CD4-positive, alpha-beta T cell treated with Interleukin-21 for 1 hour (primary cell): Measurements from ENCODE around the gene DNAJC15.

Experiments
- DNase-seq: peaks from one replicate; pipeline ENCODE4 v3.0.0-alpha.2; 2020

The DNAJC15 gene

GRCh38 chr13:43088093-43088511, 64.7 kb downstream of the DNAJC15 start:
- peak; percentile 24 for DNase-seq

DNA sequence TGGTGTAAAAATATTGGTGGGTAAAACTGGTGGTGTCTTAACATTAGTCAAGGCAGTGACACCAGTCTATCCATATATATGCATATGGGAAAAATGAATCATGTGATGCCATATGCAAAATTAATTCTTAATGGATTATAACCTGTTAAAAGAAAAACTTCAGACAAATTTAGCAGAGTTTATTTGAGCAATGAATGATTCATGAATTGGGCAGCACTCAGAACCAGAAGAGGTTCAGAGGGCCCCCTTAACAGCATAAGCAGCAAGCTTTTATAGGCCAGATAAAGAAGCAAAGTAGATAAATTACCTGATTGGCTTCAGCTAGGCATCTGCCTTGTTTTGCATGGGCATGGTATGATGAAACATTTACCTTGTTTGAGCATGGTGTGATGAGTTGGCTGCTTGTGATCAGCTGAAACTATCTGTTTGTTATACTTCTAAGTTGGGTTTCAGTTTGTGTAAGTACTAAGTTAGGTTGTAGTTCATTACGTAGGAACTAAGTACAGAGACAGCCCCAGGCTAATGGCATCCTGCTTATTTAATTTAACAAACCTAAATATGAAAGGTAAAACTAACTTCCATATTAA, 66.6 kb downstream of the DNAJC15 start:
- no peak for DNase-seq

- DNase-seq, result no peak
Observed at GRCh38 chr13:43094901-43095300, 71.5 kb downstream of the DNAJC15 start.

DNA sequence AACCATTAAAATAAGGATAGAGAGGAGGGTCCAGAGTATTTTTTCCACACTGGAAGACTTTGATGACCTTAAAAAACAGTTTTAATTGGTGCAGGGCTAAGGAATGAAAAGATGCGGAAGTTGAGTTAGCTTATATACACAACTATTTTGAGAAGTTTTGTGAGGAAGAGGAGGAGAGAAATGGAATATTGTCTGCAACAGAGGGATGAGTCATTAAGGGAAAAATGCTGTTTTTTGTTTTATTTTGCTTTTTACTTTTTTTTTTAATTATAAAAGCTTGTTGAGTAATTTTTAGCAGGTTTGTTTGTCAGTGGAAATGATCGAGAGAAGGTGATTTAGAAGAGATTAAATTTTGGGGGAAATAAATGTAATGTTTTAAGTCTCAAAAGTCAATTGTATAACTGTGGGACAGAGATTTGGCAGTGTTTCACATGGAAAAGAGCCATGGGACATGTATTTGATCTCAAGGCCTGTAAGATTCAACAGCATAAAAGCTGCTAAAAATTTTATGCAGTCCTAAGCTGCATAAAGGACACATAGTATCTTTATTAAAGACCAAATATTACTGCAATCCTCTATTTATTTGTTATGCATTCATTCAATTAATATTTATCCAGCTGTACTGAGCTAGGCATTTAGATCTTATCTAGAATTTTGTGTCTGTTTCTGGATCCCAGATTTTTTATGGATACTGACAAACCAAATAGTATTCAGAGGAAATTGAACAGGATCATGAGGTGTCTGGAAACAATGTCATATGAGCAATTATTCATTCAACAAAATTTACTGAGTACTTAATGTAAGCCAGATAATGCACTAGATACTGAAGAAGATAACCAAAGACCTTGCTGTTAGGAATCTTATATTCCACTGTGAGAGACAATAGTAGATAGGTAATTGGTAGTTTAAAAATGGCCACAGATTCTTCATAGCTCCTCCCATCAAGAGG, 72.7 kb downstream of the DNAJC15 start:
- no peak for DNase-seq

- DNase-seq, result no peak
Observed at GRCh38 chr13:43100667-43101066, 77.3 kb downstream of the DNAJC15 start.

DNA sequence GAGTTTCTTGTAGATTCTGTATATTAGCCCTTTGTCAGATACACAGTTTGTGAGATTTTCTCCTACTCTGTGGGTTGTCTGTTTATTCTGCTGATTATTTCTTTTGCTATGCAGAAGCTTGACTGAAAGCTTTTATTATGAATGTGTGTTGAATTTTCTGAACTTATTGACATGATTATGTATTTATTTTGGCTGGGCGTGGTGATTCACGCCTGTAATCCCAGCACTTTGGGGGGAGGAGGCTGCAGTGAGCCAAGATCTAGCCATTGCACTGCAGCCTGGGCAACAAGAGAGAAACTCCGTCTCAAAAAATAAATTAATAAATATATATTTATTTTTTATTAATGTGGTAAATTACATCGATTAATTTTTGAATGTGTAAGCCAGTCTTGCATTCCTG, 78.9 kb downstream of the DNAJC15 start:
- no peak for DNase-seq

DNA sequence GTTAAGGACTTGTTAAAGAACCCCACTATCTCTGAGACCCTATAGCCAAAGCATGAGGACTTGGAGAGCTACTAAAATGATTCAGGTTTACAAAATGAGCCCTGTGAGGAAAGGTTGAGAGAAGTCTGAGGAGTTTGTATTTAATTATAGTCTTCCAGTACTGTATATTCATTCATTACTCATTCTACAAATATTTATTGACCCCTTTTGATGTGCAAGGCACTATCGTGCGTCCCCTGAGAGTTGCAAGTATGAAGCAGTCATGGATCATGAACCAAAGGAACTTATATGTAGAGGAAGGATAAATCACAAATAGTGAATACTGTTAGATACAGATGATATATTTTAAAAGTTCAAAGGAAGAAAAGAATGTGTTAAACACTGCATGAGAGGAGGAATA, 84.4 kb downstream of the DNAJC15 start:
- DNase-seq, result no peak

DNA sequence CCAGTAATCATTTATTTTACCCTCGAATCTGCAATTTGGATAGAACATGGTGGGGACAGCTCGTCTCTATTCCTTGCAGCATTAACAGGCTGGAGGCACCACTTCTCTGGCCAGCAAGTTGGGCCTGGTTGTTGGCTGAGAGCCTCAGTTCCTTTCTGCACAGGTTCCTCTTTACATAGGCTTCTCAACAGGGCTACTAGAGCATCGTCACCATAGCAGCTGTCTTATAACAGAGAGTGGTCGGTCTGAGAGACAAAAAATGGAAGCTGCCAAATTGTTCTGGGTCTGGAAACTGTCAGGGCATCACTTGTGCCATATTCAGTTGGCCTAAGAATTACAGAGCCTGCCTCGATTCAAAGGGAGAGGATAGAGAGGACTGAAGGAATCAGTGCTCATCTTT, 86.7 kb downstream of the DNAJC15 start:
- no peak for DNase-seq

DNA sequence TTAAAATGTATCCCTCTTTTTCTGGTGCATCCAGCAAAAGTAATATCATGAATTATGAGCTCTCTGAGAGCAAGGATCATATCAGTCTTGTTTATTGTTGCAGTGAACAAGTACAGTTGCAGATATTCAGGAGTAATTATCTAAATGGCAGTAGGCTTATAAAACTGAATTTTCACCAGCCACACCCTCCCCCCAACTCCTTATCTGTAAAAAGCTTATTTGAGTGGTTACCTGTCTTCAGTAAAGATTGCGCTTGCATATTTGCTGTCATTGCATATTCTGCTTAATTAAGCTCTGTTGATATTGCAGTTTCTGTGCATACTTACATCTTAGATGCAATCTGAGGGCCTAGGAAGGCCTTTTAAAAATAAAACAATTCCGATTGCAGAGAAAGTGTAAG, 87.3 kb downstream of the DNAJC15 start:
- DNase-seq, result no peak

DNA sequence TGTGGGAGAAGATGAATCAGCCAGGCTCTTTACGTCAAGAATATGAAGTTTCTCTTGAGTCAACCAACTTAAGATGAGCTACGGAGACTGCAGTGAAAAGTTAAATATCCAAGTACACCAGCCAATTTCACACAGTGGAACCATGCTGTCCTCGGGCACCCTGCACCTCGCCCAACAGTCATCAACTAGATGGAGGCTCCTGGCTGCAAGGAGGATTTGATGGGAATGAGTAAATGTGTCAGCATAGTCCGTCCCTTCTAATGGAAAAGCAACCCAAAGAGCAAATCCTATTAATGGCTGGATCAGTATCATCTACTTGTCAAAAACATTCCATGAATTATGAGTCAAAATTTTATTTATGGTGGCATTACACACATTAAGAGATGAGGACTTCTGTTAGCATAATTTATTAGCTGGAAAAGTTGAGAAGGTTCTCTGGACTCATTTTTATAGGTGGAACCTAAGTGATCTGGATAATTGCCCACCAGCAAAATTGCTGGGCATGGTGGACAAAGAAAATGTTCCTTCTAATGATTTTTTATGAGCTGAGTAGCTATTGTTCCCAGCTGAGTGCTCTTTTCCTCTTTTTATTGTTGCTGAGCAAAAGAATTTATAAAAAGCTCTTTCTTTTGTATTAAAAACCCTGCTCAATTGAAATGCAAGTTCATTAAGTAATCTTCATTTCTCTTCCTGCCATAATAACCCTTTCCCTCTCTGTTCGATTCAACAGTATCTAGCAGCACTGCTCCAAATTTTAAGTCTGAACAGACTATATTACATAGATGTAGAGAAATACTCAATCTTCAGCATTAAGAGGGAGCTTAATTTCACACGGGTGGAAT, 88.4 kb downstream of the DNAJC15 start:
- DNase-seq, result no peak

GRCh38 chr13:43113603-43114002, 90.2 kb downstream of the DNAJC15 start:
- no peak for DNase-seq

GRCh38 chr13:43114504-43114903, 91.1 kb downstream of the DNAJC15 start:
- no peak for DNase-seq

DNA sequence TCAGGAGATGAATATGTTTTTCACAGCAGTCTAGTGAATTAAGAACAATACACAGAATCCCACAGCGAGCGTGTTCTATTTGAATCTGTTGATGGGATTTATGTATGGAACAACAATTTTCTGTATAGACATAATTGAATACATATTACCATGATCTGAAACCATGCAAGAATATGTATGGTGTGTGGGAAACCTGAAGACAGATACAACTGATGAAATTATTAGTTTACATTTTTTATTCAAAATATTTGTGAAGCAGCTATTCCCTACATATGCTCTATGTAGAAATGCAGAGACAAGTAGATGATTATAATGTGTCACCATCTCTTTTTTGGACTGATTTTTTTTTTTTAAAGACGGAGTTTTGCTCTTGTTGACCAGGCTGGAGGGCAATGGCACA, 91.8 kb downstream of the DNAJC15 start:
- no peak for DNase-seq

DNA sequence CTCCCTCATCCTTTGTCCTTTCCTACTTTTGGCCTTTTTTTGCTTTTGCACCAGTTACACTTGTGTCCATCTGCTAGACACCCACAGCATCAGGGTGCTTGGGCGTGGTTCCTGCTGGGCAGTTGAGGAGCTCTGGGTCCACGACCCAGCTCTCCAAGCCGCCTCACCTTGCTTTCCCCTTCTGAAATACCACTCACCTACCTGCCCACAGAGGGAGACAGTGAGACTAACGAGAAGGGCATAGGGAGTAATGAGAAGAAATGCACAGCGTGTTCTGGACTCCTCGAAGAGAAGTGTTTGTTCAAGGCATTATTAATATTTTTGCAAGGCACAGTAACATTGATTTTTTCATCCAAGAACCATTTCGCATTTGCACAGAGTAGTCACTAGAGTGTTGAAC, 92.9 kb downstream of the DNAJC15 start:
- no peak for DNase-seq

GRCh38 chr13:43118521-43118920, 95.1 kb downstream of the DNAJC15 start:
- no peak for DNase-seq

GRCh38 chr13:43119206-43119605, 95.8 kb downstream of the DNAJC15 start:
- DNase-seq, result no peak

DNA sequence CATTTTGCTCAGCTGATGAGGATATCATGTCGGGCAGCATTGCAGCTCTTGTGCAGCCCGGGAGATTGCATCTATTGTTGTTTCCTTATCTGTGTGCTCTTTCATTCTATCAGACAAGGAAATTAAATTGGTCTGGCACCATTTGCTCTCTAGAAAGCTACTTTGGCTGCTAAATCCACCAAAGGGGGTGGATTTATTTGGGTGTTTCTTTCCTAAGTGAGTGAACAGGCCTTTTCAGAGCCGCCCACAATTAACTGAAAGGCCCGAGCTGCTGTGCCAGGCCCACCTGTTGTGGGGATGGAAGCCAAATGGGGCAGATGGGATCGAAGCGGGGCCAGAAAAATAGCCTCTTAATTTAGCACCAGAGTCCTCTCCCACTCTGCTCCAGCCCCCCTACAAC, 99.4 kb downstream of the DNAJC15 start:
- no peak for DNase-seq

DNA sequence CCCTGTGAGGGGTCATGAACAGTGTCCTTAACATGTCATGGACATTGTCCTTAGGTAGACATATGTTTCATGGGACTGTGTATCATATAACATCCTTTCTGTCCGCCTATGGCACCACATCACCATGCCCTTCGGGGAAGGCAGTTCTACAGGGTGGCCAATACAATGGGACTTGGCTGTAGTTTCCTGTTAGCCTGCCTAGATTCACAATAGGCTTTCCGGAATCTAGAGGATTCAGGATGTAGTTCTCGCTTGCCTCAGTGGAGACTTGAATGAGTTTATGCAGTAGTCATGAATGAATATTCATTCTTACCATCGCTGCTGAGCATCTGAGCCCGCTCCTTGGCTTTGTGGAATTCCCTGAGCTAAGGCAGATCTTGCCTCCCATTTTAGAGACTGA, 100.5 kb downstream of the DNAJC15 start:
- no peak for DNase-seq

- DNase-seq, result no peak
Observed at GRCh38 chr13:43124490-43124889, 101.1 kb downstream of the DNAJC15 start.

DNA sequence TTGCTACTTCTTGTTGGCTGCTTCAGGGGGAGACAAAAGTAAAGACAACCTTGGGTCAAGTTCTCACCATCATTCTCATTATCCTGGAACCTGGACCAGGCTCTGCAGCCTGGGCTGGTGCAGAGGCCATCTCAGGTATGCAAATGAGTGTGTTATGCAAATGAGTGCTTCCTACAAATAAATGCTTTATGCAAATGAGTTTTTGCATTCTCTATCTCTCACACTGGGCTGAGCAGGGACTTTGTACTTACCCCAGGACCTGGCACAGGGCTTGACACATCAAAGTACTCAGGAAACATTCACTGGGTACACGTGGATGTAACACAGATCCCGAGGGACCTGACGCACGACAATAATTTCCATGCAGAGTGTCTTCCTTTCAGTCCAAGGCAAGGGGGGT, 103.0 kb downstream of the DNAJC15 start:
- DNase-seq, result no peak

- DNase-seq, result no peak
Observed at GRCh38 chr13:43127103-43127798, 103.9 kb downstream of the DNAJC15 start.

DNA sequence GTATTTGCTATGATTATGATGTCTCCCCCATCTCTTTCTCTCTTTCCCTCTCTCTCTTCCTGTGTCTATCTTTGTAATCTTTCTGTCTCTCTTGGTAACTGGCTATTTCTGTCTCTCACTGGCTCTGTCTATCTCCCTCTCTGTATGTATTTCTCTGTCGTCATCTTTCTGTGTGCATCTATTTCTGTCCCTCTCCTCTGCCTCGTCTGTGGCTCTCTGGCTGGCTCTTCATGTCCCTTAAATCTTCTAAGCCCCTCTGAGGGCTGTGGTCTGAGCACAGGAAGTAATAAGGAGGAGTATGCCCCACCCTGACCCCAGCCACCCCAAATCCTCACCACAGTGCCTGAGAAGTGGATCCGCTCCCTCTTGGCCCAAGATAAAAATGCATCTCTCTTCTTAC, 104.4 kb downstream of the DNAJC15 start:
- no peak for DNase-seq

DNA sequence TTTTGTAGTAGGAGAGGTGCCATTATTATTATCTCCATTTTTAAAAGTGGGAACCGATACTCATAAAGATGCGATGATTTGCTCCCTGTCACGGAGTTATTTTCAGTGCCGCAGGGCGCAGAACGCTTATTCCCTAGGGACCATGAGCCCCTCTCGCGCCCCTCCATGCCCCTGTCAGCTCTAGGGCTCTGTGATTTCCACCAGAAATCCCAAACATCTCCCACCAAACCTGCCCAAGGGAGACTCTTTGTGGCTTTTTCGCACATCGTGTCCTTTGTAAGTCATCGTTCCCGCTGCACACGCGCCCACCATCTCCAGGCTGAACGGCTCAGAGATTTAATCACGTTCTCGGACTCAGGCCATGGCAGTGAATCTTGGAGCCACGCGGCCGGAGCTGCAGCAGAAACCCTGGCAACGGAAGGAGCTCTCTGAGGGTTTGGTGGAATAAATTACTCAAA, 105.1 kb downstream of the DNAJC15 start:
- no peak for DNase-seq
